DMS 273 treated with DMSO at 0.1 percent for 48 hours (cell line): ENCODE data around the gene CTSV.
"Not testable (repeated sequence)": the region's sequence is repeated elsewhere in the genome, so short reads cannot be mapped to it uniquely, and the experiment has no call there.

ENCODE experiments used
- DNase-seq: peaks from one replicate; lab custom pipeline; 2025; lab: John Stamatoyannopoulos, UW

The CTSV gene

DNA sequence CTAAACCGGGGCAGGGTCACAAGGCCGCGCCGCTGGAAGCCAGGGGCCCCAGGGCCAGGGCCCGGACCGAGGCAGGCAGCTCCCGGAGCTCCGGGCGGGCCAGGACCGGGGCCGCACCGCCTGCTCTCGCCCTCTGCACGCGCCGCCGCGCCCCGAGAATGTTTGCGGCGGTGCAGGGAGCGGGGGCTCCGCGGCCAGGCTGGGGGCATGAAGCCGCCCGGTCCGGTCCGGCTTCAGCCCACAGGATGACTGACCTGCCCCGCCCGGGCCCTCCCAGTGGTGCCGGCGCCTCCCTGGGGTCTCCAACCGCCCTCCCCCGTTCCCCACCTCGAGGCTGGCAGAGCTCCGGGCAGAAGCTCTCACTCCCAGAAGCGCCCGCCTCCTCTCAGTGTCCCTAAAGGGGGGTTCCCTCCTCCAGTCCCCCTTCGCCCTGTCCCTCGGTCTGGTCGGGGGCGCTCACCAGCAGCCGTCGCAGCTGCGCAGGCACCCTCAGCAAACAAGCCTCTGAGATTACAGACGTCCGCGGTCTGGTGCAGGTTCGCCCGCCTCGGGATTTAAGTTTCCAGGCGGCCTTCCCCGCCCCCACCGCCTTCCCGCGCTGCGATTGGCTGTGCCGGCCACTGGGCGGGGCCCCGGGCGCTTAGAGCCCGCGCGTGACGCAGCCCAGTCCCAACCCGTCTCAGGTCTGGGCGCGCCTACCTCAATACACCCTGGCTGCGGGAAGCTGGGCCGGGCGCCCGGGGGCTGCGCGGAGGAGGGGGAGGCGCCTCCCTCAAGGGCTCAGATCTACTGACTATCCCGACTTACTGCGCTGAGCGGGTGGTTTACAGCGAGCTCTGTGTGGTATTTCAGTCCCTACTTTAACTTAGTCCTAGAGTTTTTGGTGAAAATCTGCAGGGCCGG is at the start of gene CTSV:
Gene CTSV, minus strand, starts transcription at position 532 of the 903 bp plus-strand sequence. CDS start 1,099 bp downstream, outside the sequence.
- DNase-seq = peak; percentile 73

GRCh38 chr9:97087668-97088215 is 48.8 kb upstream of the CTSV start:
- not testable (repeated sequence) for DNase-seq

DNA sequence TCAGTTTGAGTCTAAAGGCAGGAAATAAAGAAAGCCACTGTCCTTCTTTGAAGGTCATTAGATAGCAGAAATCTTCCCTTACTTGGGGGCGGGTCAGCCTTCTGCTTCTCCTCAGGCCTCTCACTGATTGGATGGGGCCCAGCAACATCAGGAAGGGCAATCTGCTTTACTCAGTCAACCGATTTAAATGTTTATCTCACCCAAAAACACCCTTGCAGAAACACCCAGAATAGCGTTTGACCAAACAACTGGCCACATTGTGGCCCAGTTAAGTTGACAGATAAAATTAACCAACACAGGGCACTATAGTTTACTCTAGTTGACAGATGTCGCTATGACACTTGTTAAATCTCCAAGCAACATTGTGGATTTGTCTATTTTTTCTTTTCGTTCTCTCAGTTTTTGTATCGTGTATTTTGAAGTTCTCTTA is 45.6 kb upstream of the CTSV start:
- DNase-seq = not testable (repeated sequence)

DNA sequence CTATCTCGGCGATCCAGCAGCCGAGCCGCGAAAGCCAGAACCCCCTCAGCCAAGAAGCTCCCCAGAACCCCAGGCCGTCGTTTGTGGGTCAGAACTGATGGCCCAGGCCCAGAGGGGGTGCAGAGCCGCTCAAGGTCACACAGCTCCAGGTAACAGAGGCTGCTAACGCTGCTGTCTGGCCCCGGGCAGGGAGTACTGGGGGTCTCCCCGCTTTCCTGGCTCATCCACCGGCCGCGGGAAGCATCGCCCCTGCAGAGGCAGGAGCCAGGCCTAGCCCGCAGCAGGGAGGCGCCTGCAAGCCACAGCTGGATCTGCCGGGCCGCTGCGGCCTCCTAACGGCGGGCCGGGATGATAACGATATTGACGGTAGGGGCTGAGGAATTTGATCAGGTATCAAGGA is 39.4 kb upstream of the CTSV start:
- DNase-seq = no peak

- DNase-seq = no peak
These were observed 38.7 kb upstream of the CTSV start for GRCh38 chr9:97077452-97078295.

GRCh38 chr9:97076731-97077451 is 37.9 kb upstream of the CTSV start:
- DNase-seq = not testable (repeated sequence)

GRCh38 chr9:97076238-97076637 is 37.3 kb upstream of the CTSV start:
- no peak for DNase-seq

- DNase-seq = no peak
These were observed 36.5 kb upstream of the CTSV start for GRCh38 chr9:97075289-97075985.

DNA sequence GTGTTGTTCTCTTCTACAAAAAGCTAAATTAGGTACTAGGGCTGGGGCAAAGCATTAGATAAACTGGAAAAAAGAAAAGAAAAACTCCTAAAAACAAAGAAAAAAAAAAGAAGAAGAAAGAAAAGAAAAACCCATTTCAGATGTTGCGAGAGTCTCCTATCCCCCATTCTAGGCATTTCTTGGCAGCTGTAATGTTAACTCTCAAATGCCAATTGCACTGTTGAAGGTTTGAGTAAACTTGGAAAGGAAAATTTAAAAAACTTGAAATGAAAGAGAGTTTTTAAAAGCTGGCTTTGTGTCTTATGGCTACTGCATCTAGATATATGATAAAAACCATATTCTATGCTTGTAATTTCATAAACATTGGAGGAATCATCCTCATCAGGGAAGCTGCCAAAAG is 34.6 kb upstream of the CTSV start:
- DNase-seq = no peak

DNA sequence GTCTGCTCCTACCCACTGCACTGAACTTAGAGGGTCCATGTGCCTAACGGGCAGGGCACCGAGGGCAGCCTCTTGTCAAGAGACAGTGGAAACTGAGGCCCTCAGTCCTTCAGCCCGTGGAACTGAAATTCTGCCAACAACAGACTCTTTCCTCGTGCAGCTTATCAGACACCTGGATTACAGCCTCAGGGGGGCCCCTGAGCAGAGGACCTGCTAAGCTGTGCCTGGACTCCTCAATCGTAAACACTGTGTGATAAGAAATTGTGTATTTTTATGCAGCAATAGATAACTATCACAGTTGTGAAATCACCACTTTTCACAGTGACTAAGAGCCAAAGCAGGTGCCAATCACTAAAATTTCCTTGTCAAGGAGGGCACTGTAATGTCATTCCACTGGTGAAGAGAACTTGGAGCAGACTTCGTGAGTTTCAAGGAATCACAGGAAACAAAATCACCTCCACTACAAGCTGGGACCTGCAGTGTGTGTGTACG is 33.4 kb upstream of the CTSV start:
- DNase-seq = no peak

GRCh38 chr9:97070325-97070724 is 31.4 kb upstream of the CTSV start:
- not testable (repeated sequence) for DNase-seq

DNA sequence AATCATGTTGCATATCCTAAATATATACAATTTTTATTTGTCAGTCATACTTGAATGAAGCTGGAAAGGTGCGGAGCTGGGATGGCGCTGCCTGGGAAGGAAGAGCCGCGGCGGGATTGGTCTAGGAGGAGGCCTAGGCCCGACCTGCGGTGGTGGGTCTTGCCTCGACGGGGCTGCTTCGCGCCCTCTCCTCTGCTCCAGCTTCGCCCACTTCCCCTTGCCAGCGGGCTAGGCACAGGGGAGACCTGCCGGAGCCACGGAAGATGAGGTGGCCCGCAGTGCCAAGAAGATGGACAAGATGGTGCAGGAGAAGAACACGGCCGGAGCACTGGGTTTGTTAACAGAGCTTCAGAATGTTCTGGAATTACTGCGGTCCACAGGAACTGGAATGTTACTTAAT is 28.5 kb upstream of the CTSV start:
- DNase-seq = no peak

- DNase-seq = no peak
These were observed 25.2 kb upstream of the CTSV start for GRCh38 chr9:97064176-97064575.

DNA sequence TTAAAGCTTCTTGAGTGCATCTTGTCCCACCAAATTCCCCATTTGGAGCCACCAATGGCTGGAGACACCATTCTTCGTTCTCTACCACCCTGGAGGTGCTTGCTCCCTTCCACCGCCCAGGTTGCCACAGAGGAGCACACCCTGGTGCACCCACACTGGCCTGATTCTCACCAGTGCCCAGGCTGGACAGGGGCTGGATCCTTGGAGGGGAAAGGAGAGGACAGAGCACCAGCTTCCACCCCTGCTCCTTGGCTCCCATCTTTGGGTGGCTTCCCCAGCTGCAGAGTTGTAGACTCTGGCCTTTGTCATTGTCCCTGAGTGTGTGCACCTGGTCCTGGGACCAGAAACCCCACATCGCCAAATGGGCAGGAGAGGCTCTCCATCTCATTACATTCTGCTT is 21.9 kb upstream of the CTSV start:
- no peak for DNase-seq

DNA sequence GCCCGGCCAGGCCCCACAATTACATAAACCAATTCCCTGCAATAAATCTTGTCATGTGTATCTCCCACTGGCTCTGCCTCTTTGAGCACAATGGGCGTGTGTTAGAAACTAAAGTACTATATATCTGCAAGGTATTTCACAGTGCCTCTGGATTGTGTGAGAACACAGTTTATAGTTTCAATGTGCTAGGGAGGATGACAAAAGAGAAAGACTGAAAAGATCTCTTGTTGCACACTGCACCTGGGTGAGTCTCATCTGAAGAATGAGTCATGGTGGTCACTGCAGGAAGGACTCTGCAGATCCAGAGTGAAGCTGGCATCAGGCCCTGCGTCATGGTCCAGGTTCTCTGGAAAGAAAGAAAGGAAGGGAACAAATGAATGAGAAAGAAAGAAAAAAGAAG is 20.7 kb upstream of the CTSV start:
- no peak for DNase-seq

- DNase-seq = no peak
These were observed 18.7 kb upstream of the CTSV start for GRCh38 chr9:97057651-97058050.

GRCh38 chr9:97055891-97056290 is 16.9 kb upstream of the CTSV start:
- DNase-seq = not testable (repeated sequence)

- no peak for DNase-seq
These were observed 14.8 kb upstream of the CTSV start for GRCh38 chr9:97053717-97054116.

DNA sequence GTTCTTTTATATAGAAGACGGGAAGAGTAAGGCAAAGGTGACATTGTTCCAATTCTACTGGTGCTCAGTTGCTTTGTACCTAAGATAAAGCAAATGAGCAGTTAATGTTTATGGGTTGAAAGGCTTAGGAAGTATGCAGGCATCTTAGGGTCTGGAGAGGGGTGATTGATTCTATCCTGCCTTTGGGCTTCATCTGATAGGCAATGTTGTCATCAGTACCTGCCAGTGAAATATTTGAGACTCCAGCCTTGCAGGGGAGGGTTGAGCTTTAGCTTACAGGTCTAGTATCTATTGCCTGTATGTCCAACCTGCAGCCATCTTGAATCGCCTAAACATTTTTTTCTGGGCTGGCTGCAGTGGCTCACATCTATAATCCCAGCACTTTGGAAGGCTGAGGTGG is 13.8 kb upstream of the CTSV start:
- no peak for DNase-seq

DNA sequence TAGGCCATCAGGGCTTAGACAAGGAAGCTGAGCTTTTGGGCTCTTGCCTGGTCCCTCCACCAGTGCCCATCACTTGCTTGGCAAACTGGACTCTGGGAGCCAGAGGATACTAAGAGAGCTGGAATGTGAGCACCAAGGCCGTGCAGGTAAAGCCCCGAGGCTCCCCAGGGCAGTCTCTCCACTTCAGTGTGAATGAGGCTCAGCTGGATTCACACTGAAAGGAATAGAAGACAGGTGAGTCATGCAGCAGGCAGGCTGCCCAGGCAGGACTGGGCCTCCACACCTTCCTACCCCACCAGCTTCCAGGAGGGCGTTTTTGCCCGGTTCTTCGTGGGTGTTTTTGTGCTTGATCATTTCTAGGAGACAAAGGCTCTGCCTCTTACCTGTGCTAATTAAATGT is 7.3 kb upstream of the CTSV start:
- DNase-seq = no peak

DNA sequence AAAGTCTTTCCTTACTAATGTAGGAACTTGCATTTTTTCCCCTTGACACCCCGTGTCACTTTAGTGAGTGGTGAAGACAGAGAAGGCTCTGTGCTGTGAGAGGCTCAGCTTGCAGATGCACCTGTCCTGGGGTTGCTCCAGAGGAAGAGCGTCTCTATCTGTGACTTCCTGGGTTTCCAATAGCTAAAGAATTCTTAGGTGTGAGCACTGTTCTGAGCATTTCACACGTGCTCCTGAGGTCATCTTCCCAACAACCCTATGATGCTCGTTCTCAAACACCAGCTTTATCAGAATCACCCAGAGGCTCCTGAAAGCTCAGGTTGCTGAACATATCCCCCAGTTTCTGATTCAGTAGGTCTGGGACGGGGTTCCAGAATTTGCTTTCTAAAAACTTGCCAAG is 6.4 kb upstream of the CTSV start:
- no peak for DNase-seq
